ENCODE data around the gene SMOC1.

DNA sequence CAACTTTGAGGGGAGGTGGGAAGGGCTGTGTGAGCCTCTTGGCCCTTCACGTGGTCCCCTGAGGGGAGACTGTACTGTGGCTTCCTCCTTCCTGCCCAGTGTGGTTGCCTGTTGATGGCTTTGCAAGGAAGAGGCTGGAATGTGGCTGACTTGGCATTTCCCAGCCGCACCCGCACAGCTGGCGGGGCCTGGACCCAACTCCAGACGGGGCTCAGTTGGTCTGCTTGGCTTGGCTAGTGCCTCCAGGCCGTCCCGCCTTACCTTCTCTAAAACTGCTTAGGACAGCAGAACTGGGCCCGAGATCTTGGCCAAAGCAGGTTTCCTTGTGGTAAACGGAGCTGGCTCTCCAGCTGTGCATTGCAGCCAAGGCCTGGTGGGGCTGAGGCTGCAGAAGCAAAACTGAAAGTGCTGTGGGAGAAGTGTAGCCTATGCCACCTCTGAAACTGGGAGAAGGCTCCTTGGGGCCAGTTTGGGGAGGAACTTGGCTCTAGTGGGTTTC is 139.5 kb downstream of the SMOC1 start:
- TF ChIP-seq POLR2A (IDR thresholded peaks at IDR 0.05; ENCODE audit: low read depth, low read length) (no peak), POLR2AphosphoS5 (IDR thresholded peaks at IDR 0.05; ENCODE audit: low read depth, low read length) (no peak), TAF1 (IDR thresholded peaks at IDR 0.05; ENCODE audit: low read depth, low read length) (no peak)
